HepG2 (cell line): ENCODE data around the gene BFAR. TPM values are rescaled to one million over a fixed set of nuclear protein-coding genes. Genes with fewer than 3 reads are reported as not detected.

Experiments
- CBX2 ChIP-seq, 2 experiments: fragments of 200-600 bp in 1 of 2; sonication (generic); formaldehyde crosslinking in 1 of 2; IDR thresholded peaks; 2 replicates each; pipeline versions ENCODE4 v1.7.0 to v1.8.1; 2018 to 2022; ENCODE audit warnings: low read depth in 2 of 2, low read length in 1 of 2, mild to moderate bottlenecking in 1 of 2, missing genetic modification reagents in 1 of 2
- CENPT ChIP-seq: sonication (generic); formaldehyde crosslinking; IDR thresholded peaks from 2 replicates; pipeline ENCODE4 v1.8.0; 2022; ENCODE audit warnings: low read depth, mild to moderate bottlenecking, moderate library complexity, missing genetic modification reagents
- CERS6 ChIP-seq: sonication (generic); formaldehyde crosslinking; IDR thresholded peaks from 2 replicates; pipeline ENCODE4 v1.5.0; 2020; ENCODE audit warnings: missing genetic modification reagents
- ETS1 ChIP-seq: sonication (generic); formaldehyde crosslinking; IDR thresholded peaks from 2 replicates; pipeline ENCODE4 v1.4.0; 2020; ENCODE audit warnings: missing genetic modification reagents
- FOXK1 ChIP-seq: sonication (generic); formaldehyde crosslinking; IDR thresholded peaks from 2 replicates; pipeline ENCODE4 v1.4.0; 2020; ENCODE audit warnings: low read depth, missing genetic modification reagents, borderline replicate concordance
- MAX ChIP-seq: IDR thresholded peaks from 2 replicates; pipeline ENCODE4 v1.6.1; 2012; ENCODE audit warnings: inconsistent platforms
- PRDM10 ChIP-seq: sonication (generic); formaldehyde crosslinking; IDR thresholded peaks from 2 replicates; pipeline ENCODE4 v1.4.0; 2020; ENCODE audit warnings: low read depth, missing genetic modification reagents
- RFX3 ChIP-seq: IDR thresholded peaks from 2 replicates; pipeline ENCODE4 v1.6.1; 2016; ENCODE audit warnings: missing biosample characterization, missing genetic modification reagents
- SMAD3 ChIP-seq: sonication (generic); formaldehyde crosslinking; IDR thresholded peaks from 2 replicates; pipeline ENCODE4 v1.4.0; 2020; ENCODE audit warnings: missing genetic modification reagents
- THRA ChIP-seq: sonication (generic); formaldehyde crosslinking; IDR thresholded peaks from 2 replicates; pipeline ENCODE4 v1.4.0; 2020; ENCODE audit warnings: missing genetic modification reagents, borderline replicate concordance
- YY1 ChIP-seq: IDR thresholded peaks from 2 replicates; pipeline ENCODE4 v1.6.1; 2011; ENCODE audit warnings: low read length, low read depth, moderate library complexity, mild to moderate bottlenecking; ENCODE audit not compliant: insufficient read depth, insufficient replicate concordance
- ZMYM4 ChIP-seq: sonication (generic); formaldehyde crosslinking; IDR thresholded peaks from 2 replicates; pipeline ENCODE4 v1.8.1; 2023; ENCODE audit warnings: mild to moderate bottlenecking, missing genetic modification reagents
- ZNF143 ChIP-seq: sonication (generic); formaldehyde crosslinking; IDR thresholded peaks from 2 replicates; pipeline ENCODE4 v1.4.0; 2020; ENCODE audit warnings: missing genetic modification reagents
- ZNF33A ChIP-seq: sonication (generic); formaldehyde crosslinking; IDR thresholded peaks from 2 replicates; pipeline ENCODE4 v1.5.1; 2020; ENCODE audit warnings: missing genetic modification reagents, mild to moderate bottlenecking, moderate library complexity, borderline replicate concordance
- ZNF468 ChIP-seq: sonication (generic); formaldehyde crosslinking; IDR thresholded peaks from 2 replicates; pipeline ENCODE4 v1.8.0; 2022; ENCODE audit warnings: mild to moderate bottlenecking, moderate library complexity, missing genetic modification reagents
- ZNF569 ChIP-seq: sonication (generic); formaldehyde crosslinking; IDR thresholded peaks from 2 replicates; pipeline ENCODE4 v1.5.0; 2020; ENCODE audit warnings: mild to moderate bottlenecking, missing genetic modification reagents, moderate library complexity, borderline replicate concordance
- ZNF597 ChIP-seq: sonication (generic); formaldehyde crosslinking; IDR thresholded peaks from 2 replicates; pipeline ENCODE4 v1.5.0; 2020; ENCODE audit warnings: missing genetic modification reagents
- ZNF720 ChIP-seq: sonication (generic); formaldehyde crosslinking; IDR thresholded peaks from 2 replicates; pipeline ENCODE4 v1.4.0; 2020; ENCODE audit warnings: missing genetic modification reagents
- ZNF839 ChIP-seq: sonication (generic); formaldehyde crosslinking; IDR thresholded peaks from 2 replicates; pipeline ENCODE4 v1.4.0; 2020; ENCODE audit warnings: missing genetic modification reagents, mild to moderate bottlenecking, borderline replicate concordance
- polyA plus RNA-seq, 8 experiments: library from polyadenylated mRNA; depleted of rRNA in 3 of 8; stranded (reverse) in 7 of 8; unstranded in 1 of 8; fragments of >200 nt; fragmentation: Illumina TruSeq in 4 of 8; extraction: Trizol in 4 of 8; gene quantifications; 2 replicates each; pipeline versions ENCODE4 v1.2.1 to v1.2.3, GENCODE V29; 2011 to 2016; ENCODE audit warnings: low read depth in 4 of 8, missing spikeins in 1 of 8, mixed read lengths in 1 of 8; ENCODE audit not compliant: insufficient read depth in 1 of 8
- total RNA-seq, 5 experiments: library from RNA; depleted of rRNA; stranded (reverse); fragments of >200 nt; fragmentation: Illumina TruSeq; extraction: Trizol; gene quantifications; 2 replicates each; pipeline ENCODE4 v1.2.3, GENCODE V29; 2016; ENCODE audit warnings: low read depth in 1 of 5

BFAR gene
- total and polyA plus RNA-seq, 2 of the 13 experiments (the other 11 are each of a cell fraction or from before 2014, with no cell fraction given): 96.9 to 120 TPM

GRCh38 chr16:14632693-14633569 is at the start of gene BFAR (continued):
- TF ChIP-seq THRA (CRISPR knock-in tag) (peak; percentile 84; the same call in 1 of the 2 replicates), ZNF143 (peak; percentile 71; the same call in 1 of the 2 replicates), PRDM10 (CRISPR knock-in tag) (peak; percentile 70), ZNF839 (CRISPR knock-in tag) (peak; percentile 25; the same call in 1 of the 2 replicates), CENPT (CRISPR knock-in tag) (peak; percentile 91; the same call in 1 of the 2 replicates), CBX2 (IDR thresholded peaks at IDR 0.05; ENCODE audit: low read depth, low read length) (no peak), CBX2 (CRISPR knock-in tag; IDR thresholded peaks at IDR 0.05; ENCODE audit: low read depth) (no peak), ZNF33A (CRISPR knock-in tag) (no peak; the same call in 1 of the 2 replicates), YY1 (peak; percentile 80), ETS1 (peak; percentile 82; the same call in 1 of the 2 replicates), CERS6 (CRISPR knock-in tag) (no peak), RFX3 (CRISPR knock-in tag) (no peak), MAX (no peak; the same call in none of the 2 replicates), FOXK1 (CRISPR knock-in tag) (peak; percentile 95), ZNF597 (CRISPR knock-in tag) (no peak), SMAD3 (peak; percentile 96), ZNF569 (CRISPR knock-in tag) (0 out of 2 replicates have a peak, but pooled peaks have one; percentile 80), ZNF468 (CRISPR knock-in tag) (no peak), ZNF720 (CRISPR knock-in tag) (no peak; the same call in 1 of the 2 replicates), ZMYM4 (CRISPR knock-in tag) (peak; percentile 78)
